HG03521 (cell line): ENCODE measurements around the gene PCDHGA7.
"Not testable (repeated sequence)": the region's sequence is repeated elsewhere in the genome, so short reads cannot be mapped to it uniquely, and the experiment has no call there.

Experiments
- ATAC-seq: cut with Tn5 transposase; IDR thresholded peaks from one replicate; pipeline ENCODE4 v1.9.1; 2021; ENCODE audit warnings: mild to moderate bottlenecking, moderate library complexity; ENCODE audit not compliant: unreplicated experiment

The PCDHGA7 gene

GRCh38 chr5:141422742-141423291 is 40.3 kb downstream of the PCDHGA7 start:
- no peak for ATAC-seq

- no peak for ATAC-seq
These were observed 45.4 kb downstream of the PCDHGA7 start for GRCh38 chr5:141427783-141428426.

- ATAC-seq: peak; percentile 84
These were observed 48.0 kb downstream of the PCDHGA7 start, which contains the start of gene PCDHGA12 for GRCh38 chr5:141430332-141431113. PCDHGA12 (plus strand) TSS chr5:141430507; CDS start chr5:141430760, 253 bp downstream.

- ATAC-seq: no peak
These were observed 48.7 kb downstream of the PCDHGA7 start for GRCh38 chr5:141431286-141431685.

GRCh38 chr5:141432308-141432707 is 49.8 kb downstream of the PCDHGA7 start:
- ATAC-seq: not testable (repeated sequence)

- ATAC-seq: not testable (repeated sequence)
These were observed 50.2 kb downstream of the PCDHGA7 start for GRCh38 chr5:141432726-141433125.

GRCh38 chr5:141434006-141434405 is 51.5 kb downstream of the PCDHGA7 start:
- ATAC-seq: no peak
